A549 (cell line): Measurements from ENCODE around the gene SMIM20.

ENCODE experiments used
- SMC3 ChIP-seq: fragments of >200 bp; sonication (Bioruptor Twin); formaldehyde crosslinking; IDR thresholded peaks from 3 replicates; pipeline ENCODE4 v1.6.1; 2018; ENCODE audit warnings: inconsistent platforms
- TF ChIP-seq, protein P1 (sequence below): IDR thresholded peaks from 2 replicates; pipeline ENCODE4 v1.6.1; 2012

DNA sequence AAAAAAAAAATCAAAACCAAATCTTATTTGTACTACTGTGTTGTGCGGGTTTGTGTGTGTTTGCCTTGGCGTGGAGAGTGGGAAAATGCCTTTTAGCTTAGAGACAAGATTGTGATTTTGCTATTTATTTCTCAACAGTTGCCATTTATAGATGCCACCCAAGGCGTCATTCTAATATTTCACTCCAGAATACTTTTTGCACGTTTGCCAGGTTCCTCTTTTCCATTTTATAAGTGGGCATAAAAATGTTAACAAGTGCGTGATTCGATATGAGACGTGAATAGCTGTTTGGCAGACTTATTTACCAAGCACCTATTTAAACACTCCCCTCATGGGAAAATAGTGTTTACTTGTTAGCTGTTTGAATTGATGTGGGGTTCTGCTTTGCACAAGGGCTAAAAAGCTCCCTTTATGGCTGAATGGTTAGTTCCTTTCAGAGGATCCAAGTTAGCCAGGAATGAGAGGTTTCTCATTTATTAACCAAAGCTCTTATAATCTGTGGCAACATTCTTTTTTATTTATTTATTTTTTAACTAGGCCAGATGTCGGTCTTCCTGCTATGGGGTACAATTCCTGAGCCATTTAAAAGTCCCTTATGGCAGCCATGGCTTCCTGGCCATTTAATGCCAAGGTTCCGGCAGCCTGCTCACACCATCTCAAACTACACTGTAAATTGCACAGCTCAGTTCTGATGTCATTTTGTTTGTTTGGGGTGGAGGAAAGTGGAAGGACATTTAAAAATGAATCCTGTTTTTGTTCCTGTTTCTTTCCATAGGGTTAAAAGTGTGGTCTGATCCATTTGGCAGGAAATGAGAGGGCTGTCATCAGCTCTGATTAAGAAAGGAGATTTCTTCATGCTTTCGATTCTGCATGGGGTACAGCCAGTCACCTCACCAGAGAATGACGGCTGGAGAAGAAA is 14.6 kb downstream of the SMIM20 start:
- TF ChIP-seq SMC3 = no peak
- TF ChIP-seq, protein P1, sequence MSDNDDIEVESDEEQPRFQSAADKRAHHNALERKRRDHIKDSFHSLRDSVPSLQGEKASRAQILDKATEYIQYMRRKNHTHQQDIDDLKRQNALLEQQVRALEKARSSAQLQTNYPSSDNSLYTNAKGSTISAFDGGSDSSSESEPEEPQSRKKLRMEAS = no peak
